C4-2B (cell line): ENCODE measurements around the gene THEMIS.
"Not testable (repeated sequence)": the region's sequence is repeated elsewhere in the genome, so short reads cannot be mapped to it uniquely, and the experiment has no call there.

ENCODE experiments used
- H3K27ac ChIP-seq: fragments of 450-650 bp; 2 replicates; pipeline ENCODE4 v1.5.1; 2017
- ZFX ChIP-seq: fragments of 450-650 bp; IDR thresholded peaks from 2 replicates; pipeline ENCODE4 v1.6.1; 2017
- TF ChIP-seq, protein P1 (sequence below): fragments of 450-650 bp; conservative IDR thresholded peaks from 2 replicates; pipeline ENCODE4 v1.5.1; 2017; ENCODE audit warnings: mild to moderate bottlenecking

The THEMIS gene

GRCh38 chr6:127790571-127790970 is 110.3 kb downstream of the THEMIS start:
- H3K27ac ChIP-seq = no peak overlapping the region
- TF ChIP-seq ZFX = no peak
- TF ChIP-seq, protein P1, sequence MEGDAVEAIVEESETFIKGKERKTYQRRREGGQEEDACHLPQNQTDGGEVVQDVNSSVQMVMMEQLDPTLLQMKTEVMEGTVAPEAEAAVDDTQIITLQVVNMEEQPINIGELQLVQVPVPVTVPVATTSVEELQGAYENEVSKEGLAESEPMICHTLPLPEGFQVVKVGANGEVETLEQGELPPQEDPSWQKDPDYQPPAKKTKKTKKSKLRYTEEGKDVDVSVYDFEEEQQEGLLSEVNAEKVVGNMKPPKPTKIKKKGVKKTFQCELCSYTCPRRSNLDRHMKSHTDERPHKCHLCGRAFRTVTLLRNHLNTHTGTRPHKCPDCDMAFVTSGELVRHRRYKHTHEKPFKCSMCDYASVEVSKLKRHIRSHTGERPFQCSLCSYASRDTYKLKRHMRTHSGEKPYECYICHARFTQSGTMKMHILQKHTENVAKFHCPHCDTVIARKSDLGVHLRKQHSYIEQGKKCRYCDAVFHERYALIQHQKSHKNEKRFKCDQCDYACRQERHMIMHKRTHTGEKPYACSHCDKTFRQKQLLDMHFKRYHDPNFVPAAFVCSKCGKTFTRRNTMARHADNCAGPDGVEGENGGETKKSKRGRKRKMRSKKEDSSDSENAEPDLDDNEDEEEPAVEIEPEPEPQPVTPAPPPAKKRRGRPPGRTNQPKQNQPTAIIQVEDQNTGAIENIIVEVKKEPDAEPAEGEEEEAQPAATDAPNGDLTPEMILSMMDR = no peak

DNA sequence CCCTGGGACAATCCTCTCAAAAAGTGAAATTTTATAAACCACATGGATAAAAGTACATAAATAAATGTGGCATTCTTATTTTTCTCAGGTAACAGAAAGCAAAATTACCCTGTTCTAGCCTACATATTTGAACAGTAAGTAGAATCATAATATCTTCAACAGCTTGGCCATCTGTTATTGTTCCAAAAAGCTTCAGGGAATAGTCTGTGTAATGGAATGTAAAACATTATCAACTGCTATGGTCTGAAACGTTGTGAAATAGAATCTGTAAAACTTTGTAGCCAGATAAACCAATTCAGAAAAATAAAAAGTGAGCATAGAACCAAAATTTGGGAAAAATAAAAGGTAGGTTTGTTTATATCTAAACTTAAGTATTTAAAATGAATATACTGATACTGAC is 114.7 kb downstream of the THEMIS start:
- TF ChIP-seq, protein P1 = no peak
- no peak for TF ChIP-seq ZFX
- H3K27ac ChIP-seq = no peak overlapping the region

DNA sequence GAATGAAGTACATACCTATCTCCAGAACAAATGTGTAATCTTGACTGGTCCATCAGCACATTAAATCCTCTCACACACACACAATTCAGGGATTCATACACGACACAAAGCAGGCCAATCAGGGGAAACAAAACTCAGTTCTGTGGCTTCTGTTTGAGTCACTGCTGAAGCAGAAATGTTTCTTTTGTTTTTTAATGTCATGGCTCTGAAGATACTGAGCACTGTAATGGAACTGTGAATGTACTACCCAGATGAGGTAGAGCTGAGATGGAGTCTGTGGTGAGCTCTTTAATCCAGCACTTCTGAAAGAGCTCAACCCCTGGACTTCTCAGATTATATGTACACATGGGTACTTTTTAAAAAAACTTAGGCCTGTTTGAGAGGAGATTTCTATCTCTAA is 116.4 kb downstream of the THEMIS start:
- H3K27ac ChIP-seq = no peak overlapping the region
- no peak for TF ChIP-seq ZFX
- TF ChIP-seq, protein P1 = no peak

DNA sequence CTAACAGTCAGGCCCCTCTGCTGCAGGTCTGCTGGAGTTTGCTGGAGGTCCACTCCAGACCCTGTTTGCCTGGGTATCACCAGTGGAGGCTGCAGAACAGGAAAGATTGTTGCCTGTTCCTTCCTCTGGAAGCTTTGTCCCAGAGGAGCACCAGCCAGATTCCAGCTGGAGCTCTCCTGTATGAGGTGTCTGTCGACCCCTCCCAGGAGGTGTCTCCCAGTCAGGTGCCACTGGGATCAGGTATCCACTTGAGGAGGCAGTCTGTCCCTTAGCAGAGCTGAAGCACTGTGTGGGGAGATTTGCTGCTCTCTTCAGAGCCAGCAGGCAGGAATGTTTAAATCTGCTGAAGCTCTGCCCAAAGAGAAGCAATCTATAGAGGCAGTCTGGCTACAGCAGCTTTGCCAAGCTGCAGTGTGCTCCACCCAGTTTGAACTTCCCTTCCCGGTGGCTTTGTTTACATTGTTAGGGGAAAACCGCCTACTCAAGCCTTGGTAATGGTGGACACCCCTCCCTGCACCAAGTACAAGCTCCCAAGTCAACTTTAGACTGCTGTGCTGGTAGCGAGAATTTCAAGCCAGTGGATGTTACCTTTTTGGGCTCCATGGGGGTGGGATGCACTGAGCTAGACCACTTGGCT is 119.1 kb downstream of the THEMIS start:
- H3K27ac ChIP-seq = not testable (repeated sequence)

DNA sequence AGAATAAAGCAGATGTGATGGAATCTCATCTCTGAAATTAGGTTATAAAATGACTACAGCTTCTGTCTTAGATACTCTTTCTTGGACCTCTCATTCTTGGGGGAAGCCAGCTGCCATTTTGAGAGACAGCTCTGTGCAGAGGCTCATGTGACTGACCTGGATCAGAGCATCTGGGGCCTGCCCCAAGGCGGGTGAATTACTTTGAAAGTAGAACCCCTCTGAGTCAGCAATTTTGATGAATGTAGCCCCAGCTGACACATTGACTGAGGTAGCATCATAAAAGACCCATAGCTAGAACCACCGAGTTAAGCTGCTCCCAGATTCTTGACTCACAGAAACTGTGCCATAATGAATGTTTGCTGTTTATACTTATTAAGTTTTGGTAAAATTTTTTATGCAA is 124.5 kb downstream of the THEMIS start:
- TF ChIP-seq ZFX = no peak
- TF ChIP-seq, protein P1 = no peak

GRCh38 chr6:127775371-127775770 is 125.5 kb downstream of the THEMIS start:
- TF ChIP-seq, protein P1 = no peak
- no peak for TF ChIP-seq ZFX
- no peak overlapping the region for H3K27ac ChIP-seq

More for the DNA sequence above, 124.5 kb downstream of the THEMIS start:
- H3K27ac ChIP-seq = no peak overlapping the region

- no peak for TF ChIP-seq ZFX
- TF ChIP-seq, protein P1 = no peak
- H3K27ac ChIP-seq = no peak overlapping the region
Observed at GRCh38 chr6:127768745-127769144, 132.1 kb downstream of the THEMIS start.

- TF ChIP-seq, protein P1 = no peak
- no peak for TF ChIP-seq ZFX
- no peak overlapping the region for H3K27ac ChIP-seq
Observed at GRCh38 chr6:127768223-127768622, 132.6 kb downstream of the THEMIS start.
